Kidney tubule cell (primary cell): ENCODE data around the gene SUOX.
A peak's percentile ranks its signal among the peaks of the same experiment; 100 is the strongest.

Experiments
- DNase-seq: peaks from one replicate; pipeline ENCODE4 v3.0.0-alpha.2; 2018; ENCODE audit warnings: low spot score

The SUOX gene

GRCh38 chr12:55996715-55997534 lies at the start of gene SUOX:
Gene SUOX (plus strand): TSS chr12:55997276. CDS start chr12:56002222, 4,946 bp downstream.
- DNase-seq = peak; percentile 97

GRCh38 chr12:55955344-55955743 lies 41.7 kb upstream of the SUOX start:
- no peak for DNase-seq

- DNase-seq = peak; percentile 87
Observed at GRCh38 chr12:55955800-55956508, 41.1 kb upstream of the SUOX start.

- DNase-seq = no peak
Observed at GRCh38 chr12:55957106-55957859, 39.8 kb upstream of the SUOX start.

- DNase-seq = no peak
Observed at GRCh38 chr12:55963760-55964159, 33.3 kb upstream of the SUOX start.

GRCh38 chr12:55965240-55965639 lies 31.8 kb upstream of the SUOX start:
- DNase-seq = no peak

GRCh38 chr12:55965941-55966407 lies 31.1 kb upstream of the SUOX start, which contains the start of gene PMEL:
Gene PMEL (minus strand): TSS chr12:55966042. CDS start chr12:55966011, 31 bp downstream.
- DNase-seq = no peak

GRCh38 chr12:55966408-55967281 lies 30.4 kb upstream of the SUOX start, which contains the start of gene CDK2:
Gene CDK2 (plus strand): TSS chr12:55966830. CDS start chr12:55967009, 179 bp downstream.
- peak; percentile 85 for DNase-seq

- DNase-seq = no peak
Observed at GRCh38 chr12:55969356-55969755, 27.7 kb upstream of the SUOX start.

- DNase-seq = no peak
Observed at GRCh38 chr12:55970775-55971174, 26.3 kb upstream of the SUOX start.

GRCh38 chr12:55972042-55972441 lies 25.0 kb upstream of the SUOX start:
- peak; percentile 89 for DNase-seq

- DNase-seq = no peak
Observed at GRCh38 chr12:55972456-55972855, 24.6 kb upstream of the SUOX start.

- peak; percentile 18 for DNase-seq
Observed at GRCh38 chr12:55972911-55973598, 24.0 kb upstream of the SUOX start.

GRCh38 chr12:55973599-55974307 lies 23.3 kb upstream of the SUOX start, which contains the start of gene RAB5B:
Gene RAB5B (plus strand): TSS chr12:55974078. CDS start chr12:55986961, 12,883 bp downstream.
- peak; percentile 100 for DNase-seq

- peak; percentile 69 for DNase-seq
Observed at GRCh38 chr12:55974308-55974730, 22.8 kb upstream of the SUOX start.

GRCh38 chr12:55978393-55978792 lies 18.7 kb upstream of the SUOX start:
- DNase-seq = no peak

GRCh38 chr12:55979069-55979468 lies 18.0 kb upstream of the SUOX start:
- no peak for DNase-seq

- peak; percentile 59 for DNase-seq
Observed at GRCh38 chr12:55981882-55982281, 15.2 kb upstream of the SUOX start.

- peak; percentile 67 for DNase-seq
Observed at GRCh38 chr12:55982319-55982936, 14.6 kb upstream of the SUOX start.
